Measurements from ENCODE around the gene TIAM1. TPM values are rescaled to one million over a fixed set of nuclear protein-coding genes. Genes with fewer than 3 reads are reported as not detected.
A peak's percentile ranks its signal among the peaks of the same experiment; 100 is the strongest.

TIAM1 gene
- polyA plus RNA-seq (2011; rRNA removed) (0.07 and 0.11 TPM in 2 replicates), polyA minus RNA-seq (2011; rRNA and poly(A)+ RNA removed) (0.31 and 0.38 TPM in 2 replicates)

- H3K36me3 ChIP-seq (ENCODE audit: control insufficient read depth, insufficient read depth, low read length), result no peaks in the 10 kb centered on the region
- H3K4me3 ChIP-seq (ENCODE audit: low read depth, low read length), result peak within 1 kb of the TSS; percentile 21
- peaks cover 2% of the 10 kb centered on the region for H3K27me3 ChIP-seq (ENCODE audit: control insufficient read depth, insufficient read depth, low read length)
- POLR2A ChIA-PET, result no interaction called here
- CTCF ChIA-PET, result no interaction called here
- TF ChIP-seq CTCF (IDR thresholded peaks at IDR 0.05; ENCODE audit: insufficient read depth, low read depth, low read length), result no peak
- DNase-seq (ENCODE audit: low read depth), result no peak
These were observed at the start of gene TIAM1 for GRCh38 chr21:31343680-31344480. TSS of gene TIAM1 (minus strand) at chr21:31344261. CDS start at chr21:31266972, 77,289 bp downstream.

- H3K27me3 ChIP-seq (ENCODE audit: control insufficient read depth, insufficient read depth, low read length), result no peaks in the 10 kb centered on the region
- ChIA-PET POLR2A (no interaction called here), CTCF (no interaction called here)
- no peak for DNase-seq (ENCODE audit: low read depth)
- no peaks in the 10 kb centered on the region for H3K36me3 ChIP-seq (ENCODE audit: control insufficient read depth, insufficient read depth, low read length)
- no peak for TF ChIP-seq CTCF (IDR thresholded peaks at IDR 0.05; ENCODE audit: insufficient read depth, low read depth, low read length)
- H3K4me3 ChIP-seq (ENCODE audit: low read depth, low read length), result no peak overlapping the region
These were observed 43.6 kb upstream of the TIAM1 start for GRCh38 chr21:31387560-31388186.

- Histone ChIP-seq H3K36me3 (ENCODE audit: control insufficient read depth, insufficient read depth, low read length) (no peaks in the 10 kb centered on the region), H3K4me3 (ENCODE audit: low read depth, low read length) (no peak overlapping the region), H3K27me3 (ENCODE audit: control insufficient read depth, insufficient read depth, low read length) (no peaks in the 10 kb centered on the region)
- TF ChIP-seq CTCF (IDR thresholded peaks at IDR 0.05; ENCODE audit: insufficient read depth, low read depth, low read length), result no peak
- POLR2A ChIA-PET, result no interaction called here
- CTCF ChIA-PET, result no interaction called here
- no peak for DNase-seq (ENCODE audit: low read depth)
These were observed 41.9 kb upstream of the TIAM1 start for GRCh38 chr21:31386006-31386405.

GRCh38 chr21:31383770-31384169 is 39.7 kb upstream of the TIAM1 start:
- Histone ChIP-seq H3K4me3 (ENCODE audit: low read depth, low read length) (no peak overlapping the region), H3K27me3 (ENCODE audit: control insufficient read depth, insufficient read depth, low read length) (no peaks in the 10 kb centered on the region), H3K36me3 (ENCODE audit: control insufficient read depth, insufficient read depth, low read length) (no peaks in the 10 kb centered on the region)
- no peak for TF ChIP-seq CTCF (IDR thresholded peaks at IDR 0.05; ENCODE audit: insufficient read depth, low read depth, low read length)
- ChIA-PET CTCF (interaction anchor here (0.7 to 1.4 kb wide), 2 partner anchors 9 to 28 kb away, joined by 3 read pairs; no protein-coding TSS in a partner anchor), POLR2A (no interaction called here)
- DNase-seq (ENCODE audit: low read depth), result no peak

GRCh38 chr21:31382060-31382459 is 38.0 kb upstream of the TIAM1 start:
- H3K4me3 ChIP-seq (ENCODE audit: low read depth, low read length), result no peak overlapping the region

More at GRCh38 chr21:31382060-31382459, 38.0 kb upstream of the TIAM1 start:
- ChIA-PET CTCF (no interaction called here), POLR2A (no interaction called here)
- Histone ChIP-seq H3K36me3 (ENCODE audit: control insufficient read depth, insufficient read depth, low read length) (no peaks in the 10 kb centered on the region), H3K27me3 (ENCODE audit: control insufficient read depth, insufficient read depth, low read length) (no peaks in the 10 kb centered on the region)
- TF ChIP-seq CTCF (IDR thresholded peaks at IDR 0.05; ENCODE audit: insufficient read depth, low read depth, low read length), result no peak
- DNase-seq (ENCODE audit: low read depth), result no peak
